ENCODE data around the gene CELF2. TPM values are rescaled to one million over a fixed set of nuclear protein-coding genes. Genes with fewer than 3 reads are reported as not detected.

CELF2 gene
- total RNA-seq, 3 donors from 2014 or later (not counting 1 experiment from before 2014, with no cell fraction given) = 282 to 298 (median 295) TPM

DNA sequence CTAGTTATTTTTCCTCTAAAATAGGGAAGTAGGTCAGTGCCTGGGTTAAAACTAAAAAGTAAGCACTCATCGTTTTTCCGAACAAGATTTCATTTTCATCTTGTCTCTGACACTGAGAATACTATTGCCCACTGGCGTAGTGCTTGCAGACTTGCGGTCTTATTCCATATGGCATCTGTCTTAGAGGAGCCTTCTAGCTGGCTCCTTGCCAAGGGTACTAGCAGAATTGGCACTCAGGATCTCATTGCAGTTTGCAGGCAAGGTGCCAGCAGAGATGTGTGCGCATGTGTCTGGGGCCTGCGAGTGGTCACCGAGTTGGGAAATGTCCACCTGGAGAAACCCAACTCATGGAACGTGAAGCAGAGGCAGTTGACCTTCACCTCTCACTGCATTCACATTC, 143.4 kb downstream of the CELF2 start:
- 57% methylated on average over 8 of the region's 8 CpGs for WGBS (ENCODE audit: insufficient coverage)
- H3K4me1 ChIP-seq (ENCODE audit: control insufficient read depth, insufficient read depth, low read length) = peaks cover 62% of the 10 kb centered on the region
- H3K36me3 ChIP-seq (ENCODE audit: control insufficient read depth, insufficient read depth, low read length) = no peaks in the 10 kb centered on the region
- H3K27ac ChIP-seq (ENCODE audit: low read length) = peak overlapping the region; percentile 86
- H3K27me3 ChIP-seq (ENCODE audit: control insufficient read depth, insufficient read depth, low read length) = no peaks in the 10 kb centered on the region
- no peaks in the 10 kb centered on the region for H3K36me3 Mint-ChIP-seq
- H3K9me3 ChIP-seq (ENCODE audit: control insufficient read depth, insufficient read depth, low read length) = no peaks in the 10 kb centered on the region
- DNase-seq (peak in 1 of 2 donors; percentile 37), ATAC-seq (no peak)
- H3K9me3 Mint-ChIP-seq = no peaks in the 10 kb centered on the region
- H3K4me1 Mint-ChIP-seq = peaks cover 79 to 81% of the 10 kb centered on the region in 2 donors
- H3K4me3 Mint-ChIP-seq = no peak overlapping the region
- H3K4me3 ChIP-seq (ENCODE audit: low read length) = no peak overlapping the region
- intact Hi-C loops (cut with micrococcal nuclease) = no loop called here
- TF ChIP-seq, protein P1, sequence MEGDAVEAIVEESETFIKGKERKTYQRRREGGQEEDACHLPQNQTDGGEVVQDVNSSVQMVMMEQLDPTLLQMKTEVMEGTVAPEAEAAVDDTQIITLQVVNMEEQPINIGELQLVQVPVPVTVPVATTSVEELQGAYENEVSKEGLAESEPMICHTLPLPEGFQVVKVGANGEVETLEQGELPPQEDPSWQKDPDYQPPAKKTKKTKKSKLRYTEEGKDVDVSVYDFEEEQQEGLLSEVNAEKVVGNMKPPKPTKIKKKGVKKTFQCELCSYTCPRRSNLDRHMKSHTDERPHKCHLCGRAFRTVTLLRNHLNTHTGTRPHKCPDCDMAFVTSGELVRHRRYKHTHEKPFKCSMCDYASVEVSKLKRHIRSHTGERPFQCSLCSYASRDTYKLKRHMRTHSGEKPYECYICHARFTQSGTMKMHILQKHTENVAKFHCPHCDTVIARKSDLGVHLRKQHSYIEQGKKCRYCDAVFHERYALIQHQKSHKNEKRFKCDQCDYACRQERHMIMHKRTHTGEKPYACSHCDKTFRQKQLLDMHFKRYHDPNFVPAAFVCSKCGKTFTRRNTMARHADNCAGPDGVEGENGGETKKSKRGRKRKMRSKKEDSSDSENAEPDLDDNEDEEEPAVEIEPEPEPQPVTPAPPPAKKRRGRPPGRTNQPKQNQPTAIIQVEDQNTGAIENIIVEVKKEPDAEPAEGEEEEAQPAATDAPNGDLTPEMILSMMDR (IDR thresholded peaks at IDR 0.05) = no peak
- H3K27me3 Mint-ChIP-seq (ENCODE audit: low read depth in 2 of 2) = no peaks in the 10 kb centered on the region
- no peak overlapping the region for H3K27ac Mint-ChIP-seq

GRCh38 chr10:11161910-11162309, 144.2 kb downstream of the CELF2 start:
- peaks cover 71 to 79% of the 10 kb centered on the region in 2 donors for H3K4me1 Mint-ChIP-seq
- no peak for DNase-seq

DNA sequence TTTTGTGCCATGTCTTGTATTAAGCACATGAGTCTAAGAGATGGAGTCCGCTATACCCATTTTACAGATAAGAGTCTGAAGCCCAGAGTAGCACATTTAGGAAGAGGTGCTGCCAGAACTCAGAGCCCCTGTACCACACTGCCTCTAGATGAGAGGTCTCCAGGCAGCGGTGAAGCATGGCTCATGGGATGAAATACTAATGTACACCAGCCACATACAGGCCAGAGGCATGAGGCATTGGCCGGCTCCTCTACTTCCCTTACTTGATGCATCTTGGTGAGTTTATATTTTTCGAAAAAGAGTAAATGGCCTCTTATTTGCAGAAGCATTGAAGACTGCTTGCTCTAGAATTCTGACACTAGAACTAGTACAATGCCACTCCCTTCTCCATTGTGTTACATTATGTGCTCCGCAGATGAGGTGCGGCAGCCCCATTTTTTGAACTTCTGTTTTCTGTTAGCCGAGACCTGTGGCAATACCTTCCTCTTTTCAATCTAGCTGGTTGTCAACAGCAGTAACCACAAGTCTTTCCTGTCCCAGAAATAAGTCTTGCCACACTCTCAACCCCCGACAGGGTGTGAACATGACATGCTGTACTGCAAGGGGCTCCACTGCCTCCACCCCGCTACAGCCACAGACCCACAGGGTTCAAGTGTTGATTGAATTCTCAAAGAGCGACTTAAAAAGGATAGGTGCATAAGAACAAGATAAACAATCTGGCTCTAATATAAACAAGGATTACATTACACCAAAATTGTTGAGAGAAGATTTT, 145.3 kb downstream of the CELF2 start:
- Histone ChIP-seq H3K9me3 (ENCODE audit: control insufficient read depth, insufficient read depth, low read length) (no peaks in the 10 kb centered on the region), H3K4me1 (ENCODE audit: control insufficient read depth, insufficient read depth, low read length) (peaks cover 49% of the 10 kb centered on the region), H3K27me3 (ENCODE audit: control insufficient read depth, insufficient read depth, low read length) (no peaks in the 10 kb centered on the region), H3K36me3 (ENCODE audit: control insufficient read depth, insufficient read depth, low read length) (no peaks in the 10 kb centered on the region), H3K27ac (ENCODE audit: low read length) (peak overlapping the region; percentile 86), H3K4me3 (ENCODE audit: low read length) (peak overlapping the region; percentile 93)
- WGBS (ENCODE audit: insufficient coverage) = 8% methylated on average over 9 of the region's 10 CpGs
- Mint-ChIP-seq H3K36me3 (peaks cover 4% of the 10 kb centered on the region), H3K9me3 (no peaks in the 10 kb centered on the region), H3K4me1 (peaks cover 67 to 68% of the 10 kb centered on the region in 2 donors), H3K27ac (no peak overlapping the region), H3K4me3 (no peak overlapping the region), H3K27me3 (ENCODE audit: low read depth in 2 of 2) (no peaks in the 10 kb centered on the region)
- TF ChIP-seq, protein P1 (IDR thresholded peaks at IDR 0.05) = no peak
- peak; percentile 55 to 84 (median 82) for ATAC-seq
- peak; percentile 72 to 92 for DNase-seq
- intact Hi-C loops (cut with micrococcal nuclease) = loop anchor here (1.0 kb wide), 2 partner anchors 13 to 15 kb away; no protein-coding TSS in a partner anchor

More at GRCh38 chr10:11161910-11162309, 144.2 kb downstream of the CELF2 start:
- peak overlapping the region; percentile 86 for H3K27ac ChIP-seq (ENCODE audit: low read length)
- no peak overlapping the region for H3K4me3 Mint-ChIP-seq
- no peaks in the 10 kb centered on the region for H3K9me3 Mint-ChIP-seq
- H3K9me3 ChIP-seq (ENCODE audit: control insufficient read depth, insufficient read depth, low read length) = no peaks in the 10 kb centered on the region
- intact Hi-C loops (cut with micrococcal nuclease) = no loop called here
- ATAC-seq = no peak
- WGBS (ENCODE audit: insufficient coverage) = 98% methylated on average over 10 of the region's 10 CpGs
- peaks cover 55% of the 10 kb centered on the region for H3K4me1 ChIP-seq (ENCODE audit: control insufficient read depth, insufficient read depth, low read length)
- H3K36me3 Mint-ChIP-seq = peaks cover 4% of the 10 kb centered on the region
- no peaks in the 10 kb centered on the region for H3K27me3 Mint-ChIP-seq (ENCODE audit: low read depth in 2 of 2)
- TF ChIP-seq, protein P1 (IDR thresholded peaks at IDR 0.05) = no peak
- H3K27ac Mint-ChIP-seq = no peak overlapping the region
- H3K27me3 ChIP-seq (ENCODE audit: control insufficient read depth, insufficient read depth, low read length) = no peaks in the 10 kb centered on the region
- H3K36me3 ChIP-seq (ENCODE audit: control insufficient read depth, insufficient read depth, low read length) = no peaks in the 10 kb centered on the region
- no peak overlapping the region for H3K4me3 ChIP-seq (ENCODE audit: low read length)
